GM23338 (cell line): ENCODE results near the gene TMEM119. TPM values are rescaled to one million over a fixed set of nuclear protein-coding genes. Genes with fewer than 3 reads are reported as not detected.

Source experiments
- CTCF ChIP-seq, 2 experiments: fragments of 200-600 bp in 1 of 2; sonication (generic) in 1 of 2; conservative IDR thresholded peaks; 2 replicates each; pipeline versions ENCODE4 v1.5.1 to v1.6.1; 2016 to 2017; ENCODE audit warnings: antibody characterized with exemption in 2 of 2, low read depth in 2 of 2, mild to moderate bottlenecking in 2 of 2, moderate library complexity in 1 of 2
- ETS1 ChIP-seq: IDR thresholded peaks from 2 replicates; pipeline ENCODE4 v1.6.1; 2016; ENCODE audit warnings: antibody characterized with exemption
- EZH2 ChIP-seq: fragments of 200-600 bp; sonication (generic); IDR thresholded peaks from one replicate; pipeline ENCODE4 v1.8.0; 2017; ENCODE audit warnings: antibody characterized with exemption, mild to moderate bottlenecking, low read depth; ENCODE audit not compliant: unreplicated experiment
- EZH2phosphoT487 ChIP-seq: fragments of 200-600 bp; sonication (generic); IDR thresholded peaks from one replicate; pipeline ENCODE4 v1.8.1; 2018; ENCODE audit warnings: antibody characterized with exemption; ENCODE audit not compliant: unreplicated experiment
- POLR2AphosphoS5 ChIP-seq: IDR thresholded peaks from 2 replicates; pipeline ENCODE4 v1.6.1; 2016; ENCODE audit warnings: antibody characterized with exemption, low read depth
- ZNF331 ChIP-seq: fragments of 250-450 bp; sonication (Bioruptor Pico); IDR thresholded peaks from 2 replicates; pipeline ENCODE4 v1.5.0; 2020; ENCODE audit warnings: low read depth, mild to moderate bottlenecking, moderate library complexity
- ZNF462 ChIP-seq: fragments of 250-450 bp; sonication (Bioruptor Pico); IDR thresholded peaks from 2 replicates; pipeline ENCODE4 v1.5.0; 2020; ENCODE audit warnings: mild to moderate bottlenecking, moderate library complexity
- polyA plus RNA-seq: library from polyadenylated mRNA; unstranded; fragments of >200 nt; fragmentation: Nextera tagmentation; extraction: Ambion mirVana; gene quantifications from 2 replicates; pipeline ENCODE4 v1.2.1, GENCODE V29; 2016
- total RNA-seq: library from RNA; depleted of rRNA; stranded (reverse); fragments of >200 nt; shearing (Covaris generic); gene quantifications from 2 replicates; pipeline ENCODE4 v1.2.3, GENCODE V29; 2014

The TMEM119 gene
- total and polyA plus RNA-seq, 2 experiments from 2014 or later: 0.06 to 0.07 TPM

DNA sequence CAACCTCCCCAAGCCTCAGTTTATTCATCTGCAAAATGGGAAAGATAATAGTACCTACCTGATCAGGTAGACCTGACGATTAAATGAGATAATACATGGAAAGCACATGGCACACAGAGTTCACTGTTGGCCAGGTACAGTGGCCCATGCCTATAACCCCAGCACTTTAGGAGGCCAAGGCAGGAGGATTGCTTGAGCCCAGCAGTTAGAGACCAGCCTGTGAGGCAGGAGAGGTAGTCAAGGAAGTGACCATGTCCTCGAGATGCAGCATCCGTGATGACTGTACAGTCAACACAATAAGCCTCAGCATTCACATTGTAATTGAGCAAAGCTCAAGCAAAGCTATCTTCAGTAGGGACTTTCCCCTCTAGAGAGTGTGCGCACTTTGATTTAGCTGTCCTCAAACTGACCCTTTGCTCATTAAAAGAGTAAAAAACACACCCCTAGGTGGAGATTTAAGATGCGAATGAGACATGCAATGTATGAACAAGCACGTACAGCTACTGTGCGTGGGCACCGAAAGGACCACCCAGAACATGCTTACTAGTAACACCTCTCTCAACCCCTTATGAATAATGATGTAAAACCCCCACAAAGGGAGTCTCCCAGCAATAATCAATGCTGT is 25.6 kb downstream of the TMEM119 start (continued):
- TF ChIP-seq ZNF462 (CRISPR knock-in tag): no peak
- TF ChIP-seq EZH2phosphoT487: no peak
- no peak for TF ChIP-seq CTCF (conservative IDR thresholded peaks at IDR 0.05; ENCODE audit: low read depth in 2 of 2)
- TF ChIP-seq POLR2AphosphoS5: no peak
- TF ChIP-seq EZH2: no peak
- no peak for TF ChIP-seq ZNF331 (CRISPR knock-in tag)
- no peak for TF ChIP-seq ETS1
